ENCODE data around the gene FADS2. TPM values are rescaled to one million over a fixed set of nuclear protein-coding genes. Genes with fewer than 3 reads are reported as not detected.
A peak's percentile ranks its signal among the peaks of the same experiment; 100 is the strongest.

Gene FADS2
- total and polyA plus RNA-seq, 12 donors, result 12.2 to 37.0 (median 23.5) TPM

DNA sequence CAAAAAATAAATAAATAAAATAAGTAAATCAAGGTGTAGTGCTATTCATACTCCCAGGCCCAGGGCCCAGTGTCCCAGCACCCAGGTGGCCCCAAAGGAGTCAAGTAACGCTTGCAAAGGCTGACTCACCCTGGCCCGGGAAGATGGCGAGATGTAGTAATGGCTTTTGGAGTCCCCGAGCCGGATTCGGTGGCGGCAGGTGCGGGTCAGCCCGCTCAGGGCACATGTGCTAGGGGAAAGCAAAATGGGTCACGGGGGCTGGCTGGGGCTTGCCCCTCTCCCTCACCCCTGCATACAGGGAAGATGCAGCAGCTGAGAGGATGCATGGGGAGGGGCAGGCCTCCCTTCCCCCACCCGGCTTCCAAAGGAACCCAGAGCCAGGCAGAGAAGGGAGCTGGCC, 74.2 kb downstream of the FADS2 start:
- no peaks in the 10 kb centered on the region for H3K27me3 ChIP-seq
- ATAC-seq (no peak), DNase-seq (no peak)
- H3K4me3 ChIP-seq, result no peak overlapping the region
- intact Hi-C loops (cut with DNase I), result loop anchor here in 1 of 10 donors (5.0 kb wide), 1 partner anchor 45 kb away; no protein-coding TSS in a partner anchor
- 91 to 96% methylated on average over 11 of the region's 11 CpGs for WGBS, 2 donors
- H3K4me1 ChIP-seq, result peaks cover 0 to 22% (median 7%) of the 10 kb centered on the region in 9 donors
- no peaks in the 10 kb centered on the region for H3K9me3 ChIP-seq
- H3K36me3 ChIP-seq, result peaks cover 0 to 77% (median 7%) of the 10 kb centered on the region in 9 donors
- no peak overlapping the region for H3K27ac ChIP-seq
- TF ChIP-seq, protein P1, sequence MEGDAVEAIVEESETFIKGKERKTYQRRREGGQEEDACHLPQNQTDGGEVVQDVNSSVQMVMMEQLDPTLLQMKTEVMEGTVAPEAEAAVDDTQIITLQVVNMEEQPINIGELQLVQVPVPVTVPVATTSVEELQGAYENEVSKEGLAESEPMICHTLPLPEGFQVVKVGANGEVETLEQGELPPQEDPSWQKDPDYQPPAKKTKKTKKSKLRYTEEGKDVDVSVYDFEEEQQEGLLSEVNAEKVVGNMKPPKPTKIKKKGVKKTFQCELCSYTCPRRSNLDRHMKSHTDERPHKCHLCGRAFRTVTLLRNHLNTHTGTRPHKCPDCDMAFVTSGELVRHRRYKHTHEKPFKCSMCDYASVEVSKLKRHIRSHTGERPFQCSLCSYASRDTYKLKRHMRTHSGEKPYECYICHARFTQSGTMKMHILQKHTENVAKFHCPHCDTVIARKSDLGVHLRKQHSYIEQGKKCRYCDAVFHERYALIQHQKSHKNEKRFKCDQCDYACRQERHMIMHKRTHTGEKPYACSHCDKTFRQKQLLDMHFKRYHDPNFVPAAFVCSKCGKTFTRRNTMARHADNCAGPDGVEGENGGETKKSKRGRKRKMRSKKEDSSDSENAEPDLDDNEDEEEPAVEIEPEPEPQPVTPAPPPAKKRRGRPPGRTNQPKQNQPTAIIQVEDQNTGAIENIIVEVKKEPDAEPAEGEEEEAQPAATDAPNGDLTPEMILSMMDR (IDR thresholded peaks at IDR 0.05), result no peak

GRCh38 chr11:61903845-61904244, 75.7 kb downstream of the FADS2 start:
- DNase-seq (no peak), ATAC-seq (no peak)
- intact Hi-C loops (cut with DNase I), result loop anchor here in 1 of 10 donors (5.0 kb wide), 1 partner anchor 43 kb away; no protein-coding TSS in a partner anchor
- H3K9me3 ChIP-seq, result no peaks in the 10 kb centered on the region
- TF ChIP-seq, protein P1 (IDR thresholded peaks at IDR 0.05), result no peak
- peak overlapping the region in 1 of 10 donors; percentile 15 for H3K4me3 ChIP-seq
- no peak overlapping the region for H3K27ac ChIP-seq
- H3K27me3 ChIP-seq, result no peaks in the 10 kb centered on the region
- peaks cover 0 to 74% (median 7%) of the 10 kb centered on the region in 9 donors for H3K36me3 ChIP-seq
- 97% methylated on average over 3 of the region's 3 CpGs for WGBS, 2 donors
- H3K4me1 ChIP-seq, result peaks cover 2 to 18% (median 8%) of the 10 kb centered on the region in 9 donors

DNA sequence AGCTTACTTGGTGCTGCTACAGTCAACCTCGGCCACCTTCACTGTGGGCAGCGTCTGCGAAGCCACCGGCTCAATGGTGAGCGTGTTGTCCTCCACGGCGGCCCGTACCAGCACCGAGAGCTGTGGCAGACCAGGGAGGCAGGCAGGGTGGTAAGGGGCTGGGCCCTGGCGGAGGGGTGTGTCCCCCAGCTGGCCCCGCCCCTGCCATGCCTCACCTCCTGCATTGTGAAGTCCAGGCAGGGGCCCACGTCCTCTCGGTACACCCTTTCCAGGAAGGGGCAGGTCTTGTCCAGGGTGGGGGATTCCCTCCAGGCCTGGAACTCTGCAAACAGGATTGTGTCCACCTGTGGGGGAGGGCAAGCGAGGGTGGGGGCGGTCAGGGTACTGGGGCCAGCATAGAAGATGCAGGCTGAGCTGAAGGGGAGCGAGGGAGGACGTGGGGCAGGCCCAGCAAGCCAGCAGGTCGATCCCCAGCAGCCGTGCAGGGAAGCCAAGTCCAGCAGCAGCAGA, 76.5 kb downstream of the FADS2 start:
- DNase-seq (no peak), ATAC-seq (peak in 1 of 8 donors; percentile 54)
- H3K27me3 ChIP-seq, result no peaks in the 10 kb centered on the region
- H3K36me3 ChIP-seq, result peaks cover 0 to 71% (median 7%) of the 10 kb centered on the region in 9 donors
- H3K4me3 ChIP-seq, result peak overlapping the region in 1 of 10 donors; percentile 15
- TF ChIP-seq, protein P1 (IDR thresholded peaks at IDR 0.05), result no peak
- 66 to 74% methylated on average over 19 of the region's 19 CpGs for WGBS, 2 donors
- intact Hi-C loops (cut with DNase I), result loop anchor here in 2 of 10 donors (5.0 kb wide), 1 partner anchor 43 kb away; no protein-coding TSS in a partner anchor
- H3K9me3 ChIP-seq, result no peaks in the 10 kb centered on the region
- H3K27ac ChIP-seq, result no peak overlapping the region
- H3K4me1 ChIP-seq, result peaks cover 5 to 18% (median 13%) of the 10 kb centered on the region in 9 donors

- TF ChIP-seq, protein P1 (IDR thresholded peaks at IDR 0.05), result no peak
- intact Hi-C loops (cut with DNase I), result loop anchor here in 1 of 10 donors (5.0 kb wide), 1 partner anchor 42 kb away; no protein-coding TSS in a partner anchor
Measured at GRCh38 chr11:61905067-61905696, 77.1 kb downstream of the FADS2 start.

More at GRCh38 chr11:61905067-61905696, 77.1 kb downstream of the FADS2 start:
- peaks cover 0 to 69% (median 7%) of the 10 kb centered on the region in 9 donors for H3K36me3 ChIP-seq
- peaks cover 3 to 22% (median 14%) of the 10 kb centered on the region in 9 donors for H3K4me1 ChIP-seq
- H3K27me3 ChIP-seq, result no peaks in the 10 kb centered on the region
- WGBS, 2 donors, result 95% methylated on average over 13 of the region's 13 CpGs
- no peak overlapping the region for H3K27ac ChIP-seq
- DNase-seq, result no peak
- no peaks in the 10 kb centered on the region for H3K9me3 ChIP-seq
- ATAC-seq, result no peak
- H3K4me3 ChIP-seq, result no peak overlapping the region

Data from heart right ventricle (tissue), 16 donors.